Common myeloid progenitor, CD34-positive (primary cell): ENCODE results near the gene EIF3D.

ENCODE experiments used
- CTCF ChIA-PET: fragments of 350-600 bp; sonication (Branson Sonifier 250); formaldehyde crosslinking; loops from one replicate; lab custom pipeline; 2021; ENCODE audit warnings: antibody characterized with exemption; lab: Charles Lee
- POLR2A ChIA-PET: fragments of 350-600 bp; sonication (Branson Sonifier 250); formaldehyde crosslinking; loops from one replicate; lab custom pipeline; 2021; ENCODE audit warnings: antibody characterized with exemption; lab: Charles Lee
- DNase-seq, 3 donors: peaks; one replicate each; pipeline versions ENCODE4 v3.0.0 to v3.0.0-alpha.2; 2013
- H3K27ac ChIP-seq, 2 experiments: 1 replicate in 1 of 2; 2 replicates in 1 of 2; pipeline ENCODE4 v1.7.0; 2013; ENCODE audit warnings: inconsistent platforms in 2 of 2, low read length in 2 of 2, mild to moderate bottlenecking in 2 of 2, low read depth in 1 of 2, moderate library complexity in 1 of 2; ENCODE audit not compliant: severe bottlenecking in 2 of 2, insufficient read depth in 1 of 2, poor library complexity in 1 of 2
- H3K27me3 ChIP-seq, 5 experiments: replicated peaks in 2 of 5; 1 replicate in 3 of 5; 2 replicates in 2 of 5; pipeline versions ENCODE4 v1.6.1 to v1.7.0; 2013; ENCODE audit warnings: low read length in 4 of 5, mild to moderate bottlenecking in 2 of 5, moderate library complexity in 2 of 5, inconsistent platforms in 1 of 5; ENCODE audit not compliant: insufficient read depth in 5 of 5, control insufficient read depth in 4 of 5
- H3K36me3 ChIP-seq, 4 experiments: 1 replicate in 2 of 4; 2 replicates in 2 of 4; pipeline versions ENCODE4 v1.6.1 to v1.7.0; 2013; ENCODE audit warnings: low read length in 3 of 4, control low read depth in 1 of 4, mild to moderate bottlenecking in 1 of 4; ENCODE audit not compliant: control insufficient read depth in 4 of 4, insufficient read depth in 4 of 4
- H3K4me1 ChIP-seq, 4 experiments: 1 replicate in 3 of 4; 2 replicates in 1 of 4; pipeline versions ENCODE4 v1.6.1 to v1.7.1; 2013; ENCODE audit warnings: low read length in 3 of 4, mild to moderate bottlenecking in 3 of 4, control low read depth in 1 of 4, inconsistent platforms in 1 of 4, moderate library complexity in 1 of 4; ENCODE audit not compliant: control insufficient read depth in 4 of 4, insufficient read depth in 4 of 4; ENCODE audit errors: control extremely low read depth in 1 of 4
- H3K4me3 ChIP-seq, 7 experiments: 1 replicate in 4 of 7; 2 replicates in 3 of 7; pipeline versions ENCODE4 v1.5.1 to v1.7.0; 2013; ENCODE audit warnings: mild to moderate bottlenecking in 7 of 7, low read length in 6 of 7, moderate library complexity in 6 of 7, inconsistent platforms in 2 of 7, low read depth in 2 of 7, control low read depth in 1 of 7; ENCODE audit not compliant: insufficient read depth in 4 of 7, control insufficient read depth in 1 of 7; ENCODE audit errors: extremely low read depth in 1 of 7
- H3K9me3 ChIP-seq, 5 experiments: 1 replicate in 4 of 5; 2 replicates in 1 of 5; pipeline versions ENCODE4 v1.6.1 to v1.7.1; 2013; ENCODE audit warnings: low read length in 4 of 5, mild to moderate bottlenecking in 2 of 5, inconsistent platforms in 1 of 5, low read depth in 1 of 5, moderate library complexity in 1 of 5; ENCODE audit not compliant: control insufficient read depth in 4 of 5, insufficient read depth in 2 of 5; ENCODE audit errors: control extremely low read depth in 1 of 5
- WGBS: methylation state at CpG from one replicate; pipeline ENCODE4 v1.1.5; 2013; ENCODE audit not compliant: insufficient coverage; 5-methylcytosine and 5-hydroxymethylcytosine counted together

EIF3D gene

DNA sequence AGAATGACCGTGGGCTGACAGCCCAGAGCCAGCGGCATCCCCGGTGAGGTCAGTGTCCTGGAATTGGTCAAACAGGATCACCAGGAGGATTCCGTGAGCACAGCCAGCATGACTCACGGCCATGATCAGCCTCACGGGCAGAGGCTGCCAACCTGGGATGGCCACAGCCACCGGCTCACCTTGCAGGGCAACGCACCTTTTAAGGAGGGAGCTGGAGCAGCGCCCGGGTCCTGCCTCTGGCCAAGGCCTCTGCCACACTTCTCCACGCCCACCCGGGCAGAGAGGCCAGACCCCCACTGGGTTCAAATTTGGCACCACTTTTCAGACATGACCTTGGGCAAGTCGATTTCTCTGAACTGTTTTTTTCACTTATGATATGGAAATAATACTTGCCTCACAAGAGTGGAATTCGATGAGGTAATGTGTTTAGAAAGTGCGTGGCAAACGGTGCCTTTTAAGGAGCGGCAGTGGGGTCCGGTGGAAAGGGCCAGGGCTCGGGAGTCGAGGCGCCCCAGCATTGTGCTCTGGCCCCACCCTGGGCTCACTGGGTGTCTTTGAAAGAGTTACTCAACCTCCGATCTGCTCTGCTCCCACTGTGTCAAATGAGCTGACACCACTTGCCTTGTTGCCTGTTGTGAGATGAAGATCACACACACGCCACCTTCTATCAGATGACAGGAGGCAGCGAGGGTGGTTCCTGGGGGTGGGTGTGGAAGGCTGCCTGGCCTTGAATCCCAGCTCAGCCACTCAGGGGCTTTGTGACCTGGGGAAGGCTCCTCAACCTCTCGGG is 63.5 kb downstream of the EIF3D start:
- POLR2A ChIA-PET: no interaction called here
- DNase-seq: no peak
- H3K27me3 ChIP-seq: no peaks in the 10 kb centered on the region
- peaks cover 0 to 18% (median 1%) of the 10 kb centered on the region in 4 experiments for H3K36me3 ChIP-seq
- H3K4me1 ChIP-seq: peaks cover 5 to 82% (median 73%) of the 10 kb centered on the region in 4 experiments
- H3K4me3 ChIP-seq: no peak overlapping the region
- CTCF ChIA-PET: interaction anchor here (1.0 to 4.5 kb wide), 5 partner anchors 8 to 107 kb away, joined by 3 to 25 read pairs (median 4); no protein-coding TSS in a partner anchor
- WGBS: 94% methylated on average over 23 of the region's 25 CpGs
- H3K9me3 ChIP-seq: no peaks in the 10 kb centered on the region
- peak overlapping the region in 1 of 2 experiments; percentile 17 for H3K27ac ChIP-seq

DNA sequence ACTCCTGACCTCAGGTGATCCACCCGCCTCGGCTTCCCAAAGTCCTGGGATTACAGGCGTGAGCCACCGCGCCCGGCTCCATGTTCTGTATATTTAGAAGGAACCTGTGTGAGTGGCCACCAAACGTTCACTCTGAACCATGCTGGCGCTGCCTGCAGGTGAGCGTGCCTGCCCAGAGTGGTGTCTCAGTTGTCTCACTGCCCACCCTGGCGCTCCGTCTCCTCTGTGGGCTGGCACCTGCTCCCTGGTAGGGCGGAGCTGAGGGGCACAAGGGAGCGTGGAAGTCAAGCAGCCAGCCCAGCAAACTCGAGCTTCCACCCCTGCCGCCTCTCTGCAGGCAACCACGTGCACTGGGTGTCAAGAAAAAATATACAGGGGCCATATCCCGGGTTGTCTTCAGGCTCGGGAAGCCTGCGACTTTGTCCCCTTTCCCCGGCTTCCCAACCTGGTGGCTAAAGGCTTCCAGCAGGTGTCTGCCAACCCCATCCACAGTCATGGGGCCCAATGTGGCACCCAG is 64.2 kb downstream of the EIF3D start:
- Histone ChIP-seq H3K27ac (no peak overlapping the region), H3K9me3 (no peaks in the 10 kb centered on the region), H3K36me3 (peaks cover 0 to 18% (median 1%) of the 10 kb centered on the region in 4 experiments), H3K4me1 (peaks cover 4 to 75% (median 68%) of the 10 kb centered on the region in 4 experiments), H3K27me3 (no peaks in the 10 kb centered on the region), H3K4me3 (no peak overlapping the region)
- WGBS: 95% methylated on average over 20 of the region's 20 CpGs
- no peak for DNase-seq
- CTCF ChIA-PET: interaction anchor here (1.0 to 4.5 kb wide), 4 partner anchors 10 to 91 kb away, joined by 3 to 25 read pairs (median 4); no protein-coding TSS in a partner anchor
- POLR2A ChIA-PET: no interaction called here

DNA sequence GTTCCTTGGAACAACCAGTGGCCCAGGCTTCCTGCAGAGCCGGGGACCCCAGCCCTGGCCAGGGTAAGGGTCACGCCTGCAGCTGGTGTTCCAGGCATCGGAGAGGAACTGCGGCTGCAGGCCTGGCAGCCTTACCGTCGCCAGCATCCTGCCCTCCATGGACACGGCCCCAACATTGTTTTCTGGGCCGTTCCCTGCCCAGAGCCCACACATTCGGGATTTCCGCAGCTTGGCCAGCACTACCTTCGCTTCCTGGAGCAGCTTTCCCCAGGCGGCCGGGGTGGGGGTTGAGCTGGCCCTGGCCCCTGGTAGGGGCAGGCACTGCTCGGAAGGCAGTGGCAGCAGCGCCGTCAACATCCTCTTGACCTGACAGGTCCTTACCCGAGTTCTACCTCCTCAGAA is 65.2 kb downstream of the EIF3D start:
- DNase-seq: no peak
- Histone ChIP-seq H3K9me3 (no peaks in the 10 kb centered on the region), H3K27ac (no peak overlapping the region), H3K4me3 (peak overlapping the region in 1 of 7 experiments; percentile 10), H3K4me1 (peaks cover 3 to 65% (median 60%) of the 10 kb centered on the region in 4 experiments), H3K36me3 (peaks cover 0 to 18% (median 1%) of the 10 kb centered on the region in 4 experiments), H3K27me3 (no peaks in the 10 kb centered on the region)
- WGBS: 49% methylated on average over 15 of the region's 17 CpGs
- ChIA-PET CTCF (interaction anchor here (1.2 to 4.5 kb wide), 4 partner anchors 9 to 59 kb away, joined by 3 to 25 read pairs (median 4); no protein-coding TSS in a partner anchor), POLR2A (interaction anchor here (0.6 to 0.9 kb wide), 2 partner anchors 75 to 136 kb away, joined by 3 read pairs; no protein-coding TSS in a partner anchor)

DNA sequence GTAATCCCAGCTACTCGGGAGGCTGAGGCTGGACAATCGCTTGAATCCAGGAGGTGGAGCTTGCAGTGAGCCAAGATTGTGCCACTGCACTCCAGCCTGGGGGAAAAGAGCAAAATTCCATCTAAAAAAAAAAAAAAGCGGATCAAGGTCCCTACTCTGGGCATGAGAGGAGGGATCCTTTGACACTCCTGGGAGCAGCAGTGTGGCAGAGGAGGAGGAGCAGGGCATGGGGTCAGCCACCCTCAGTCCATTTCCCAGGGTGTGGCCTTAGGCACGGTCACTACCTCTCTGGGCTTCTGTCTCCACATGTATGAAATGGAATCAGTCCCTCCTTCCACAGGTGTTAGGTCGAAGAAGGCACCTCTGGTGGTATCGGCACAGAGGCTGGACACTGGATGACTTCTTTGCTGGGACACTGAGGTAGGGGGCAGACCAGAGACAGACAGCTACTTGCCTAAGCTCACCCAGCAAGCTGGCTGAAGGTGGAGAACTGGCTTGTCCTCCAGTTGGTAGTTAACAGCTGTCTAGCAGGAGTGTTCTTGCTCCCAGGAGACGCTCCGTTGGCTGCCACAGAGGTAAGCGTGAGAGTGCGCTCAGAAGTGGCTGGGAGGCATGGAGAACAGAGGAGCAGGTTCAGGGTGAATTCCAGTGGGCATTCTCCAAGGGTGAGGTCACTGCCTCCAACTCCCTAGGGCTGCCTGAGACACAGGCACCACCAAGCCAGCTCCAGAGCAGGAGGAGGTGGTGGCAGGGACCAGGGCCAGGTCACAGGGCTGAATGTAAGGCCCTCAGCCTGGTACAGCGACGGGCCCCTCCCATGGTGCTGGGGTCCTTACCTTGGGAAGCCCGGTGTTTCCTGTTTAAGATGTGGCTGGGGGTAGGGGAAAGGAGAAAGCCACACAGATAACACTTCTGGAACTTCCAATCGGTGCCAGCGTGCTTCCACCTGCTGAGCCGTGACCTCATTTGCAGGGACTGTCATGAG is 67.0 kb downstream of the EIF3D start:
- CTCF ChIA-PET: interaction anchor here (0.9 kb wide), 2 partner anchors 9 to 159 kb away, joined by 3 read pairs; no protein-coding TSS in a partner anchor
- WGBS: 80% methylated on average over 13 of the region's 16 CpGs
- Histone ChIP-seq H3K36me3 (peaks cover 0 to 12% (median 1%) of the 10 kb centered on the region in 4 experiments), H3K27ac (no peak overlapping the region), H3K27me3 (no peaks in the 10 kb centered on the region), H3K9me3 (no peaks in the 10 kb centered on the region), H3K4me3 (peak overlapping the region in 2 of 7 experiments; percentile 17 to 37), H3K4me1 (peaks cover 3 to 57% (median 52%) of the 10 kb centered on the region in 4 experiments)
- DNase-seq: peak; percentile 33 to 75 (median 67)
- POLR2A ChIA-PET: interaction anchor here (0.6 kb wide), 1 partner anchor 22 kb away, joined by 3 read pairs; no protein-coding TSS in a partner anchor
